ENCODE results near the gene RPP25L. TPM values are rescaled to one million over a fixed set of nuclear protein-coding genes. Genes with fewer than 3 reads are reported as not detected.

Gene RPP25L
- total RNA-seq, 1 experiment from 2014 or later, result 25.0 TPM

GRCh38 chr9:34571481-34571810 is 40.5 kb downstream of the RPP25L start:
- POLR2A ChIA-PET (ENCODE audit: unreplicated experiment), result no interaction called here
- Histone ChIP-seq H3K79me2 (ENCODE audit: low read length) (no peaks in the 10 kb centered on the region), H3K27ac (ENCODE audit: low read length) (no peak overlapping the region), H3K36me3 (ENCODE audit: low read depth, low read length) (no peaks in the 10 kb centered on the region), H3K4me2 (ENCODE audit: low read length) (no peak overlapping the region), H3K9me3 (ENCODE audit: low read length) (no peaks in the 10 kb centered on the region), H3K9me2 (replicated peaks; ENCODE audit: low read length) (no peaks in the 10 kb centered on the region), H4K20me1 (ENCODE audit: low read length) (no peaks in the 10 kb centered on the region), H2AFZ (ENCODE audit: low read length) (no peak overlapping the region), H3K4me1 (ENCODE audit: insufficient read depth, low read length) (no peaks in the 10 kb centered on the region), H3K9ac (ENCODE audit: low read length) (no peak overlapping the region), H3K27me3 (ENCODE audit: low read length) (no peaks in the 10 kb centered on the region), H3F3A (ENCODE audit: low read length, unreplicated experiment) (no peaks in the 10 kb centered on the region), H3K4me3 (ENCODE audit: low read length) (no peak overlapping the region)
- intact Hi-C loops (cut with micrococcal nuclease), result no loop called here
- ATAC-seq (no peak), DNase-seq (no peak)
- no TSS peak for BruUV-seq (replicated peaks)
- TF ChIP-seq CTCF (conservative IDR thresholded peaks at IDR 0.05; ENCODE audit: low read depth, low read length) (no peak), EZH2phosphoT487 (IDR thresholded peaks at IDR 0.05; ENCODE audit: borderline replicate concordance, low read length) (no peak), EZH2 (IDR thresholded peaks at IDR 0.05; ENCODE audit: low read length, unreplicated experiment) (no peak)
- CTCF ChIA-PET, result no interaction called here

- no peaks in the 10 kb centered on the region for H4K20me1 ChIP-seq (ENCODE audit: low read length)
- DNase-seq, result no peak
- no peaks in the 10 kb centered on the region for H3K4me1 ChIP-seq (ENCODE audit: insufficient read depth, low read length)
- H2AFZ ChIP-seq (ENCODE audit: low read length), result no peak overlapping the region
- no peak for ATAC-seq
- no peak overlapping the region for H3K27ac ChIP-seq (ENCODE audit: low read length)
- no TSS peak for BruUV-seq (replicated peaks)
- H3K4me3 ChIP-seq (ENCODE audit: low read length), result no peak overlapping the region
- intact Hi-C loops (cut with micrococcal nuclease), result no loop called here
- no peaks in the 10 kb centered on the region for H3K9me2 ChIP-seq (replicated peaks; ENCODE audit: low read length)
- H3K79me2 ChIP-seq (ENCODE audit: low read length), result no peaks in the 10 kb centered on the region
- no peak for TF ChIP-seq EZH2phosphoT487 (IDR thresholded peaks at IDR 0.05; ENCODE audit: borderline replicate concordance, low read length)
- TF ChIP-seq CTCF (conservative IDR thresholded peaks at IDR 0.05; ENCODE audit: low read depth, low read length), result no peak
- TF ChIP-seq EZH2 (IDR thresholded peaks at IDR 0.05; ENCODE audit: low read length, unreplicated experiment), result no peak
- POLR2A ChIA-PET (ENCODE audit: unreplicated experiment), result interaction anchor here (0.7 kb wide), 1 partner anchor 12 kb away, joined by 3 read pairs; no protein-coding TSS in a partner anchor
- H3K4me2 ChIP-seq (ENCODE audit: low read length), result no peak overlapping the region
- CTCF ChIA-PET, result no interaction called here
- H3K27me3 ChIP-seq (ENCODE audit: low read length), result no peaks in the 10 kb centered on the region
- H3K9ac ChIP-seq (ENCODE audit: low read length), result no peak overlapping the region
- no peaks in the 10 kb centered on the region for H3K9me3 ChIP-seq (ENCODE audit: low read length)
- H3F3A ChIP-seq (ENCODE audit: low read length, unreplicated experiment), result no peaks in the 10 kb centered on the region
- H3K36me3 ChIP-seq (ENCODE audit: low read depth, low read length), result no peaks in the 10 kb centered on the region
These were observed 41.0 kb downstream of the RPP25L start for GRCh38 chr9:34570809-34571480.

GRCh38 chr9:34570376-34570775 is 41.5 kb downstream of the RPP25L start:
- TF ChIP-seq EZH2phosphoT487 (IDR thresholded peaks at IDR 0.05; ENCODE audit: borderline replicate concordance, low read length) (no peak), CTCF (conservative IDR thresholded peaks at IDR 0.05; ENCODE audit: low read depth, low read length) (no peak), EZH2 (IDR thresholded peaks at IDR 0.05; ENCODE audit: low read length, unreplicated experiment) (no peak)
- ATAC-seq, result no peak
- intact Hi-C loops (cut with micrococcal nuclease), result no loop called here
- Histone ChIP-seq H3K9ac (ENCODE audit: low read length) (no peak overlapping the region), H2AFZ (ENCODE audit: low read length) (no peak overlapping the region), H3K4me3 (ENCODE audit: low read length) (no peak overlapping the region), H4K20me1 (ENCODE audit: low read length) (no peaks in the 10 kb centered on the region), H3K27me3 (ENCODE audit: low read length) (no peaks in the 10 kb centered on the region), H3K79me2 (ENCODE audit: low read length) (no peaks in the 10 kb centered on the region), H3K27ac (ENCODE audit: low read length) (no peak overlapping the region), H3K9me2 (replicated peaks; ENCODE audit: low read length) (no peaks in the 10 kb centered on the region), H3K36me3 (ENCODE audit: low read depth, low read length) (no peaks in the 10 kb centered on the region), H3K4me2 (ENCODE audit: low read length) (no peak overlapping the region), H3F3A (ENCODE audit: low read length, unreplicated experiment) (no peaks in the 10 kb centered on the region), H3K9me3 (ENCODE audit: low read length) (no peaks in the 10 kb centered on the region), H3K4me1 (ENCODE audit: insufficient read depth, low read length) (no peaks in the 10 kb centered on the region)
- BruUV-seq (replicated peaks), result no TSS peak
- POLR2A ChIA-PET (ENCODE audit: unreplicated experiment), result interaction anchor here (0.7 kb wide), 1 partner anchor 13 kb away, joined by 3 read pairs; no protein-coding TSS in a partner anchor
- CTCF ChIA-PET, result no interaction called here
- DNase-seq, result no peak
